K562 (cell line): ENCODE data around the gene IGF1R. TPM values are rescaled to one million over a fixed set of nuclear protein-coding genes. Genes with fewer than 3 reads are reported as not detected.

Experiments used
- ATAC-seq: fragments of 200-7000 bp; cut with Tn5 transposase; 3 replicates; pipeline ENCODE4 v1.9.1; 2020; ENCODE audit warnings: moderate library complexity
- BruUV-seq: library from RNA; stranded (reverse); fragments of 400-500 nt; replicated peaks from 2 replicates; lab custom pipeline; 2021; lab: Mats Ljungman, UMichigan
- CTCF ChIA-PET: fragments of 300-600 bp; formaldehyde crosslinking; extraction: SDS; loops from one replicate; lab custom pipeline; 2021; ENCODE audit warnings: low intra/inter-chr PET ratio; lab: Yijun Ruan, JAX
- POLR2A ChIA-PET: fragments of 300-600, 350-650 bp; sonication (Branson Sonifier 250); formaldehyde crosslinking; extraction: SDS; loops from one replicate; lab custom pipeline; 2021; ENCODE audit warnings: antibody characterized with exemption, inconsistent platforms; lab: Yijun Ruan, JAX
- DNase-seq, 4 experiments: peaks; one replicate each; pipeline versions ENCODE4 v3.0.0 to v3.0.0-alpha.2; 2011 to 2018; ENCODE audit warnings: low spot score in 3 of 4, mixed read lengths in 3 of 4; ENCODE audit errors: extremely low read depth in 1 of 4
- FAIRE-seq: peaks from 2 replicates; lab custom pipeline; 2011; peaks lifted over from hg19 to GRCh38; lab: Jason Lieb, UNC
- H2AFZ ChIP-seq: 2 replicates; pipeline ENCODE4 v1.6.0; 2011; ENCODE audit warnings: low read depth, low read length, control low read depth, inconsistent platforms
- H3K27ac ChIP-seq: fragments of 200-600 bp; 3 replicates; pipeline ENCODE4 v1.8.0; 2011; ENCODE audit warnings: low read depth, mild to moderate bottlenecking, control low read depth, inconsistent platforms, low read length, moderate library complexity, mixed read lengths; ENCODE audit errors: extremely low read depth
- H3K27me3 ChIP-seq, 2 experiments: fragments of 300-600 bp in 1 of 2; 2 replicates in 1 of 2; 3 replicates in 1 of 2; pipeline versions ENCODE4 v1.6.0 to v1.8.0; 2011; ENCODE audit warnings: inconsistent platforms in 2 of 2, low read length in 2 of 2, mild to moderate bottlenecking in 1 of 2, mixed read lengths in 1 of 2, moderate library complexity in 1 of 2; ENCODE audit not compliant: control insufficient read depth in 2 of 2, insufficient read depth in 2 of 2
- H3K36me3 ChIP-seq: fragments of 300-600 bp; 3 replicates; pipeline ENCODE4 v1.8.0; 2011; ENCODE audit warnings: mild to moderate bottlenecking, low read length, inconsistent platforms; ENCODE audit not compliant: control insufficient read depth, insufficient read depth
- H3K4me1 ChIP-seq, 2 experiments: fragments of 200-600 bp in 1 of 2; replicated peaks in 1 of 2; 2 replicates in 1 of 2; 3 replicates in 1 of 2; pipeline versions ENCODE4 v1.5.1 to v1.8.0; 2011; ENCODE audit warnings: inconsistent platforms in 2 of 2, low read length in 2 of 2, mild to moderate bottlenecking in 1 of 2, mixed read lengths in 1 of 2, moderate library complexity in 1 of 2; ENCODE audit not compliant: control insufficient read depth in 2 of 2, insufficient read depth in 2 of 2
- H3K4me2 ChIP-seq: 2 replicates; pipeline ENCODE4 v1.6.1; 2011; ENCODE audit warnings: low read length, control low read depth, inconsistent platforms, mixed read lengths; ENCODE audit not compliant: insufficient read depth
- H3K4me3 ChIP-seq: fragments of 200-600 bp; sonication (generic), shearing (Covaris generic); 2 replicates; pipeline ENCODE4 v1.5.1; 2016; ENCODE audit warnings: control low read depth, inconsistent platforms
- H3K79me2 ChIP-seq: fragments of 200-600 bp; 3 replicates; pipeline ENCODE4 v1.8.0; 2011; ENCODE audit warnings: low read length, inconsistent platforms; ENCODE audit not compliant: control insufficient read depth, insufficient read depth
- H3K9ac ChIP-seq, 2 experiments: 2 replicates each; pipeline versions ENCODE4 v1.6.0 to v1.6.1; 2011; ENCODE audit warnings: low read depth in 2 of 2, low read length in 2 of 2, control low read depth in 1 of 2, inconsistent platforms in 1 of 2, mild to moderate bottlenecking in 1 of 2, mixed read lengths in 1 of 2; ENCODE audit not compliant: insufficient read depth in 1 of 2
- H3K9me1 ChIP-seq: one replicate; pipeline ENCODE4 v1.6.0; 2011; ENCODE audit warnings: inconsistent platforms, mild to moderate bottlenecking, low read length, moderate library complexity; ENCODE audit not compliant: control insufficient read depth, insufficient read depth
- H3K9me3 ChIP-seq: replicated peaks from 2 replicates; pipeline ENCODE4 v1.5.1; 2011; ENCODE audit warnings: low read depth, low read length, inconsistent platforms; ENCODE audit not compliant: control insufficient read depth, insufficient read depth
- H4K20me1 ChIP-seq: replicated peaks from 2 replicates; pipeline ENCODE4 v1.6.1; 2011; ENCODE audit warnings: low read length, inconsistent platforms, mixed read lengths; ENCODE audit not compliant: control insufficient read depth, insufficient read depth
- CCAR2 ChIP-seq: fragments of 200-400 bp; formaldehyde crosslinking; IDR thresholded peaks from 2 replicates; pipeline ENCODE4 v1.6.1; 2017; ENCODE audit warnings: mild to moderate bottlenecking, low read depth, low read length
- CGGBP1 ChIP-seq: fragments of 250-450 bp; sonication (Bioruptor Pico); IDR thresholded peaks from 2 replicates; pipeline ENCODE4 v1.9.0; 2021; ENCODE audit warnings: mild to moderate bottlenecking
- CHCHD3 ChIP-seq: fragments of 250-450 bp; sonication (Bioruptor Pico); IDR thresholded peaks from 2 replicates; pipeline ENCODE4 v2.1.2; 2022; ENCODE audit warnings: mild to moderate bottlenecking
- E2F1 ChIP-seq: sonication (generic); formaldehyde crosslinking; IDR thresholded peaks from 2 replicates; pipeline ENCODE4 v1.8.1; 2023; ENCODE audit warnings: mild to moderate bottlenecking, missing genetic modification reagents, moderate library complexity
- ETV1 ChIP-seq: fragments of 450-650 bp; conservative IDR thresholded peaks from 2 replicates; pipeline ENCODE4 v1.6.1; 2016; ENCODE audit warnings: missing genetic modification characterization, control low read depth, low read depth, missing compliant biosample characterization
- NCOA1 ChIP-seq: fragments of 450-650 bp; IDR thresholded peaks from 2 replicates; pipeline ENCODE4 v1.6.1; 2016; ENCODE audit warnings: low read depth
- NFE2L1 ChIP-seq: fragments of 450-650 bp; IDR thresholded peaks from 2 replicates; pipeline ENCODE4 v1.6.1; 2016; ENCODE audit warnings: missing genetic modification characterization, low read depth, mild to moderate bottlenecking, missing compliant biosample characterization, moderate library complexity, borderline replicate concordance
- RBM15 ChIP-seq: fragments of 200-400 bp; formaldehyde crosslinking; IDR thresholded peaks from 2 replicates; pipeline ENCODE4 v1.6.1; 2018; ENCODE audit warnings: mild to moderate bottlenecking, low read length, moderate library complexity; ENCODE audit not compliant: insufficient read depth
- RBM25 ChIP-seq: fragments of 200-400 bp; formaldehyde crosslinking; IDR thresholded peaks from 2 replicates; pipeline ENCODE4 v1.6.1; 2018; ENCODE audit warnings: low read length, low read depth, moderate library complexity; ENCODE audit not compliant: severe bottlenecking
- SMARCC2 ChIP-seq: fragments of 450-650 bp; IDR thresholded peaks from 2 replicates; pipeline ENCODE4 v1.6.1; 2017; ENCODE audit warnings: antibody characterized with exemption, moderate library complexity, mild to moderate bottlenecking, low read depth
- YBX1 ChIP-seq: fragments of 450-650 bp; IDR thresholded peaks from 2 replicates; pipeline ENCODE4 v1.7.1; 2016; ENCODE audit warnings: mild to moderate bottlenecking
- ZHX1 ChIP-seq: fragments of 150-350 bp; conservative IDR thresholded peaks from 2 replicates; pipeline ENCODE4 v1.6.1; 2014; ENCODE audit warnings: low read length
- ZNF717 ChIP-seq: fragments of 250-450 bp; sonication (Bioruptor Pico); IDR thresholded peaks from 2 replicates; pipeline ENCODE4 v1.5.0; 2021
- ZNF830 ChIP-seq: fragments of 250-450 bp; sonication (Bioruptor Pico); IDR thresholded peaks from 2 replicates; pipeline ENCODE4 v1.5.0; 2021; ENCODE audit warnings: mild to moderate bottlenecking
- WGBS: fragments of 100-300 bp; shearing (Covaris generic); methylation state at CpG from one replicate; pipeline ENCODE4 v1.1.6; 2016; ENCODE audit warnings: low coverage, mixed read lengths; ENCODE audit not compliant: insufficient coverage; ENCODE audit errors: missing lambda C conversion rate; 5-methylcytosine and 5-hydroxymethylcytosine counted together
- in situ Hi-C: fragments of 300-500 bp; cut with MboI; formaldehyde crosslinking; loops from 4 replicates; pipeline ENCODE4 v1.15.0; 2018; ENCODE audit warnings: inconsistent platforms, mixed read lengths
- intact Hi-C: fragments of 100-400 bp; cut with micrococcal nuclease; formaldehyde crosslinking; loops from 2 replicates; pipeline ENCODE4 v1.14.2; 2022
- polyA plus RNA-seq, 8 experiments: library from polyadenylated mRNA; depleted of rRNA in 4 of 8; stranded (reverse) in 5 of 8; unstranded in 3 of 8; fragments of >200 nt; fragmentation: Nextera tagmentation in 2 of 8; fragmentation: Illumina TruSeq in 1 of 8; extraction: Ambion mirVana in 2 of 8; extraction: Trizol in 1 of 8; gene quantifications; 2 replicates each; pipeline versions ENCODE4 v1.2.1 to v1.2.3, GENCODE V29; 2011 to 2014; ENCODE audit warnings: inconsistent platforms in 1 of 8, missing spikeins in 1 of 8
- total RNA-seq, 7 experiments: library from RNA; depleted of rRNA in 6 of 7; stranded (reverse); fragments of >200 nt in 6 of 7; fragmentation: Illumina TruSeq in 2 of 7; extraction: Trizol in 2 of 7; gene quantifications; 2 replicates each; pipeline versions ENCODE4 v1.2.1 to v1.2.3, GENCODE V29; 2011 to 2021; ENCODE audit warnings: low replicate concordance in 1 of 7
- TF ChIP-seq, protein P1 (sequence below): fragments of 200-400 bp; formaldehyde crosslinking; IDR thresholded peaks from 2 replicates; pipeline ENCODE4 v1.6.1; 2017; ENCODE audit warnings: mild to moderate bottlenecking, low read depth, low read length, moderate library complexity
- TF ChIP-seq, protein P2 (sequence below): sonication (generic); formaldehyde crosslinking; IDR thresholded peaks from 2 replicates; pipeline ENCODE4 v1.8.1; 2023; ENCODE audit warnings: mild to moderate bottlenecking, missing genetic modification reagents

Gene IGF1R
- total and polyA plus RNA-seq, 9 of the 15 experiments (the other 6 are each of a cell fraction or from before 2014, with no cell fraction given): 0.35 to 8.0 (median 1.6) TPM

- DNase-seq (no peak), FAIRE-seq (no peak), ATAC-seq (no peak)
- in situ Hi-C loops: no loop called here
- H2AFZ ChIP-seq: no peak overlapping the region
- intact Hi-C loops: no loop called here
- no TSS peak for BruUV-seq
- H3K4me3 ChIP-seq: no peak overlapping the region
- H4K20me1 ChIP-seq: peaks cover 5% of the 10 kb centered on the region
- no peaks in the 10 kb centered on the region for H3K9me3 ChIP-seq
- 0% methylated on average over 3 of the region's 3 CpGs for WGBS
- H3K27me3 ChIP-seq: peaks cover 2 to 9% of the 10 kb centered on the region in 2 experiments; a peak in 2 of 5 replicates
- H3K27ac ChIP-seq: no peak overlapping the region
- no peaks in the 10 kb centered on the region for H3K4me1 ChIP-seq
- H3K79me2 ChIP-seq: no peaks in the 10 kb centered on the region
- POLR2A ChIA-PET: interaction anchor here (0.6 kb wide), 1 partner anchor 23 kb away, joined by 3 read pairs; no protein-coding TSS in a partner anchor
- no peaks in the 10 kb centered on the region for H3K36me3 ChIP-seq
- H3K4me2 ChIP-seq: no peak overlapping the region
- H3K9ac ChIP-seq: no peak overlapping the region
- CTCF ChIA-PET: no interaction called here
- H3K9me1 ChIP-seq: no peaks in the 10 kb centered on the region
- TF ChIP-seq CHCHD3 (CRISPR knock-in tag) (no peak), CCAR2 (no peak), ZNF830 (CRISPR knock-in tag) (no peak), RBM25 (no peak), CGGBP1 (CRISPR knock-in tag) (no peak), ZHX1 (no peak), E2F1 (no peak), NCOA1 (no peak), SMARCC2 (no peak), ETV1 (tag) (no peak), RBM15 (no peak), ZNF717 (CRISPR knock-in tag) (no peak), NFE2L1 (tag) (no peak), YBX1 (no peak)
- TF ChIP-seq, protein P1, sequence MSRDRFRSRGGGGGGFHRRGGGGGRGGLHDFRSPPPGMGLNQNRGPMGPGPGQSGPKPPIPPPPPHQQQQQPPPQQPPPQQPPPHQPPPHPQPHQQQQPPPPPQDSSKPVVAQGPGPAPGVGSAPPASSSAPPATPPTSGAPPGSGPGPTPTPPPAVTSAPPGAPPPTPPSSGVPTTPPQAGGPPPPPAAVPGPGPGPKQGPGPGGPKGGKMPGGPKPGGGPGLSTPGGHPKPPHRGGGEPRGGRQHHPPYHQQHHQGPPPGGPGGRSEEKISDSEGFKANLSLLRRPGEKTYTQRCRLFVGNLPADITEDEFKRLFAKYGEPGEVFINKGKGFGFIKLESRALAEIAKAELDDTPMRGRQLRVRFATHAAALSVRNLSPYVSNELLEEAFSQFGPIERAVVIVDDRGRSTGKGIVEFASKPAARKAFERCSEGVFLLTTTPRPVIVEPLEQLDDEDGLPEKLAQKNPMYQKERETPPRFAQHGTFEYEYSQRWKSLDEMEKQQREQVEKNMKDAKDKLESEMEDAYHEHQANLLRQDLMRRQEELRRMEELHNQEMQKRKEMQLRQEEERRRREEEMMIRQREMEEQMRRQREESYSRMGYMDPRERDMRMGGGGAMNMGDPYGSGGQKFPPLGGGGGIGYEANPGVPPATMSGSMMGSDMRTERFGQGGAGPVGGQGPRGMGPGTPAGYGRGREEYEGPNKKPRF: no peak
- TF ChIP-seq, protein P2, sequence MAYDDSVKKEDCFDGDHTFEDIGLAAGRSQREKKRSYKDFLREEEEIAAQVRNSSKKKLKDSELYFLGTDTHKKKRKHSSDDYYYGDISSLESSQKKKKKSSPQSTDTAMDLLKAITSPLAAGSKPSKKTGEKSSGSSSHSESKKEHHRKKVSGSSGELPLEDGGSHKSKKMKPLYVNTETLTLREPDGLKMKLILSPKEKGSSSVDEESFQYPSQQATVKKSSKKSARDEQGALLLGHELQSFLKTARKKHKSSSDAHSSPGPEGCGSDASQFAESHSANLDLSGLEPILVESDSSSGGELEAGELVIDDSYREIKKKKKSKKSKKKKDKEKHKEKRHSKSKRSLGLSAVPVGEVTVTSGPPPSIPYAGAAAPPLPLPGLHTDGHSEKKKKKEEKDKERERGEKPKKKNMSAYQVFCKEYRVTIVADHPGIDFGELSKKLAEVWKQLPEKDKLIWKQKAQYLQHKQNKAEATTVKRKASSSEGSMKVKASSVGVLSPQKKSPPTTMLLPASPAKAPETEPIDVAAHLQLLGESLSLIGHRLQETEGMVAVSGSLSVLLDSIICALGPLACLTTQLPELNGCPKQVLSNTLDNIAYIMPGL (CRISPR knock-in tag): no peak
Observed at GRCh38 chr15:98745179-98745578, 96.8 kb downstream of the IGF1R start.
